ENCODE measurements around the gene LMNB1.
"Not testable (repeated sequence)": the region's sequence is repeated elsewhere in the genome, so short reads cannot be mapped to it uniquely, and the experiment has no call there.

- TF ChIP-seq CTCF, POLR2A (IDR thresholded peaks at IDR 0.05): not testable (repeated sequence)
Observed at GRCh38 chr5:126843375-126843774, 66.4 kb downstream of the LMNB1 start.
